K562 (cell line): ENCODE data around the gene NFIB.

Experiments
- CBX1 ChIP-seq: sonication (generic); IDR thresholded peaks from 2 replicates; pipeline ENCODE4 v1.6.1; 2016; ENCODE audit warnings: antibody characterized with exemption, low read depth, mild to moderate bottlenecking
- MTA3 ChIP-seq: fragments of 450-650 bp; formaldehyde crosslinking; IDR thresholded peaks from 2 replicates; pipeline ENCODE4 v1.6.1; 2017; ENCODE audit warnings: mild to moderate bottlenecking, borderline replicate concordance
- NFIC ChIP-seq: fragments of 450-650 bp; IDR thresholded peaks from 2 replicates; pipeline ENCODE4 v1.6.1; 2017; ENCODE audit warnings: mild to moderate bottlenecking, inconsistent platforms
- NR2C1 ChIP-seq, 2 experiments: fragments of 450-650 bp; IDR thresholded peaks; 2 replicates each; pipeline ENCODE4 v1.6.1; 2017; ENCODE audit warnings: mild to moderate bottlenecking in 2 of 2, antibody characterized with exemption in 1 of 2, inconsistent platforms in 1 of 2, missing compliant biosample characterization in 1 of 2, missing genetic modification characterization in 1 of 2
- PHB2 ChIP-seq: fragments of 450-650 bp; IDR thresholded peaks from 2 replicates; pipeline ENCODE4 v1.6.1; 2017; ENCODE audit warnings: low read depth
- POLR2A ChIP-seq: fragments of 450-650 bp; conservative IDR thresholded peaks from 2 replicates; pipeline ENCODE4 v1.6.1; 2016
- RFX5 ChIP-seq: IDR thresholded peaks from 2 replicates; pipeline ENCODE4 v1.6.1; 2011; ENCODE audit warnings: low read depth, mild to moderate bottlenecking, improper control_type of control experiment, low read length
- U2AF2 ChIP-seq: fragments of 200-400 bp; formaldehyde crosslinking; optimal IDR thresholded peaks from 2 replicates; pipeline ENCODE3; 2017; ENCODE audit warnings: low read depth, mild to moderate bottlenecking, low read length
- TF ChIP-seq, protein P1 (sequence below): fragments of 450-650 bp; conservative IDR thresholded peaks from 2 replicates; pipeline ENCODE4 v1.6.1; 2016; ENCODE audit warnings: missing genetic modification characterization, low read depth, mild to moderate bottlenecking, missing compliant biosample characterization, moderate library complexity
- TF ChIP-seq, protein P2 (sequence below), 2 experiments: fragments of 450-650 bp in 1 of 2; sonication (generic) in 1 of 2; formaldehyde crosslinking in 1 of 2; IDR thresholded peaks in 1 of 2; conservative IDR thresholded peaks in 1 of 2; 2 replicates each; pipeline versions ENCODE4 v1.6.1 to v1.8.1; 2016 to 2023; ENCODE audit warnings: mild to moderate bottlenecking in 2 of 2, moderate library complexity in 2 of 2, inconsistent platforms in 1 of 2, missing genetic modification reagents in 1 of 2
- TF ChIP-seq, protein P3 (sequence below): fragments of 450-650 bp; formaldehyde crosslinking; IDR thresholded peaks from 2 replicates; pipeline ENCODE4 v1.4.0; 2020; ENCODE audit warnings: mild to moderate bottlenecking

- TF ChIP-seq PHB2 (no peak), POLR2A (no peak), NFIC (no peak), U2AF2 (no peak), MTA3 (no peak), CBX1 (no peak), RFX5 (no peak), NR2C1 (IDR thresholded peaks at IDR 0.05) (no peak), NR2C1 (tag; IDR thresholded peaks at IDR 0.05) (no peak)
- TF ChIP-seq, protein P1, sequence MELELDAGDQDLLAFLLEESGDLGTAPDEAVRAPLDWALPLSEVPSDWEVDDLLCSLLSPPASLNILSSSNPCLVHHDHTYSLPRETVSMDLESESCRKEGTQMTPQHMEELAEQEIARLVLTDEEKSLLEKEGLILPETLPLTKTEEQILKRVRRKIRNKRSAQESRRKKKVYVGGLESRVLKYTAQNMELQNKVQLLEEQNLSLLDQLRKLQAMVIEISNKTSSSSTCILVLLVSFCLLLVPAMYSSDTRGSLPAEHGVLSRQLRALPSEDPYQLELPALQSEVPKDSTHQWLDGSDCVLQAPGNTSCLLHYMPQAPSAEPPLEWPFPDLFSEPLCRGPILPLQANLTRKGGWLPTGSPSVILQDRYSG (tag), result no peak
- TF ChIP-seq, protein P2, sequence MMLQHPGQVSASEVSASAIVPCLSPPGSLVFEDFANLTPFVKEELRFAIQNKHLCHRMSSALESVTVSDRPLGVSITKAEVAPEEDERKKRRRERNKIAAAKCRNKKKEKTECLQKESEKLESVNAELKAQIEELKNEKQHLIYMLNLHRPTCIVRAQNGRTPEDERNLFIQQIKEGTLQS (IDR thresholded peaks at IDR 0.05), result no peak
- TF ChIP-seq, protein P2 (CRISPR knock-in tag; conservative IDR thresholded peaks at IDR 0.05), result no peak
- TF ChIP-seq, protein P3, sequence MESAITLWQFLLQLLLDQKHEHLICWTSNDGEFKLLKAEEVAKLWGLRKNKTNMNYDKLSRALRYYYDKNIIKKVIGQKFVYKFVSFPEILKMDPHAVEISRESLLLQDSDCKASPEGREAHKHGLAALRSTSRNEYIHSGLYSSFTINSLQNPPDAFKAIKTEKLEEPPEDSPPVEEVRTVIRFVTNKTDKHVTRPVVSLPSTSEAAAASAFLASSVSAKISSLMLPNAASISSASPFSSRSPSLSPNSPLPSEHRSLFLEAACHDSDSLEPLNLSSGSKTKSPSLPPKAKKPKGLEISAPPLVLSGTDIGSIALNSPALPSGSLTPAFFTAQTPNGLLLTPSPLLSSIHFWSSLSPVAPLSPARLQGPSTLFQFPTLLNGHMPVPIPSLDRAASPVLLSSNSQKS (CRISPR knock-in tag), result no peak
Observed at GRCh38 chr9:14243514-14244042, 70.4 kb downstream of the NFIB start.
